KMS-11 (cell line): ENCODE measurements around the gene PLAC9.

Experiments
- H2AFZ ChIP-seq: fragments of 200-600 bp; sonication (generic); 2 replicates; pipeline ENCODE4 v1.6.1; 2016; ENCODE audit warnings: antibody characterized with exemption, mixed run types, low read depth
- H3K27ac ChIP-seq: fragments of 200-600 bp; sonication (generic); 2 replicates; pipeline ENCODE4 v1.6.1; 2016; ENCODE audit warnings: mild to moderate bottlenecking, mixed run types
- H3K27me3 ChIP-seq: fragments of 200-600 bp; sonication (generic); 2 replicates; pipeline ENCODE4 v1.6.1; 2017; ENCODE audit warnings: mild to moderate bottlenecking, low read depth, mixed run types, moderate library complexity; ENCODE audit not compliant: insufficient read depth
- H3K36me3 ChIP-seq: fragments of 200-600 bp; sonication (generic); 2 replicates; pipeline ENCODE4 v1.6.1; 2017; ENCODE audit warnings: mild to moderate bottlenecking, mixed run types; ENCODE audit not compliant: insufficient read depth
- H3K4me1 ChIP-seq: fragments of 200-600 bp; sonication (generic); 2 replicates; pipeline ENCODE4 v1.6.1; 2016; ENCODE audit warnings: mild to moderate bottlenecking, low read depth, mixed run types; ENCODE audit not compliant: poor library complexity, severe bottlenecking
- H3K4me2 ChIP-seq: fragments of 200-600 bp; sonication (generic); 2 replicates; pipeline ENCODE4 v1.7.0; 2016; ENCODE audit warnings: mild to moderate bottlenecking, mixed run types
- H3K4me3 ChIP-seq: fragments of 200-600 bp; sonication (generic); IDR thresholded peaks from 2 replicates; pipeline ENCODE4 v1.6.1; 2017; ENCODE audit warnings: low read depth, low read length, mixed read lengths; ENCODE audit not compliant: insufficient read depth
- H3K79me2 ChIP-seq: fragments of 200-600 bp; sonication (generic); 2 replicates; pipeline ENCODE4 v1.6.1; 2016; ENCODE audit warnings: low read depth, mixed run types; ENCODE audit not compliant: insufficient read depth
- H3K9ac ChIP-seq: fragments of 200-600 bp; sonication (generic); 2 replicates; pipeline ENCODE4 v1.6.1; 2016; ENCODE audit warnings: mild to moderate bottlenecking, mixed run types
- H4K20me1 ChIP-seq: fragments of 200-600 bp; sonication (generic); 2 replicates; pipeline ENCODE4 v1.6.1; 2016; ENCODE audit warnings: mild to moderate bottlenecking, mixed run types; ENCODE audit not compliant: insufficient read depth
- TF ChIP-seq, protein P1 (sequence below): fragments of 200-600 bp; sonication (generic); conservative IDR thresholded peaks from 2 replicates; pipeline ENCODE4 v1.6.1; 2017; ENCODE audit warnings: low read depth, mild to moderate bottlenecking, antibody characterized with exemption, low read length, moderate library complexity, mixed read lengths

PLAC9 gene

DNA sequence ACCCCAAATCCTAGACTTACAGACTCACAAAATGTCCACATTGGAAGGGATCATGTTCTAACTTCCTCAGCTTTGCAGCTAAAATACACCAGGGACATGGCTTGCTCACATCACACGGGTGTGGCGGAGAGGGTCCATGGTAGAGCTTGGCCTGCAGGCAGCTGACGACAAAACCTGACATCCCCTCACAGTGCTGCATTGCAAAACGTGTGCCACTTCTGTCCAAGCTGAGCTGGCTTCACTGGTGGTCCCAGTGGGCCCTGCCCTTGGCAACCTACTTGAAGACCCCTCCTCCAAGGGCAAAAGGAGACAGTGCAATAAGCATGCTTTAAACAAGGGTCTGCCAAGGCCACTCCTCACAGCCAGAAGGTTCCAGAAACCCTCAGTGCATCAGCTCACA lies 50.9 kb downstream of the PLAC9 start:
- H3K9ac ChIP-seq = no peak overlapping the region
- no peaks in the 10 kb centered on the region for H3K27me3 ChIP-seq
- no peaks in the 10 kb centered on the region; the same call in 1 of the 2 replicates for H3K79me2 ChIP-seq
- H3K27ac ChIP-seq = no peak overlapping the region
- no peak overlapping the region for H2AFZ ChIP-seq
- TF ChIP-seq, protein P1, sequence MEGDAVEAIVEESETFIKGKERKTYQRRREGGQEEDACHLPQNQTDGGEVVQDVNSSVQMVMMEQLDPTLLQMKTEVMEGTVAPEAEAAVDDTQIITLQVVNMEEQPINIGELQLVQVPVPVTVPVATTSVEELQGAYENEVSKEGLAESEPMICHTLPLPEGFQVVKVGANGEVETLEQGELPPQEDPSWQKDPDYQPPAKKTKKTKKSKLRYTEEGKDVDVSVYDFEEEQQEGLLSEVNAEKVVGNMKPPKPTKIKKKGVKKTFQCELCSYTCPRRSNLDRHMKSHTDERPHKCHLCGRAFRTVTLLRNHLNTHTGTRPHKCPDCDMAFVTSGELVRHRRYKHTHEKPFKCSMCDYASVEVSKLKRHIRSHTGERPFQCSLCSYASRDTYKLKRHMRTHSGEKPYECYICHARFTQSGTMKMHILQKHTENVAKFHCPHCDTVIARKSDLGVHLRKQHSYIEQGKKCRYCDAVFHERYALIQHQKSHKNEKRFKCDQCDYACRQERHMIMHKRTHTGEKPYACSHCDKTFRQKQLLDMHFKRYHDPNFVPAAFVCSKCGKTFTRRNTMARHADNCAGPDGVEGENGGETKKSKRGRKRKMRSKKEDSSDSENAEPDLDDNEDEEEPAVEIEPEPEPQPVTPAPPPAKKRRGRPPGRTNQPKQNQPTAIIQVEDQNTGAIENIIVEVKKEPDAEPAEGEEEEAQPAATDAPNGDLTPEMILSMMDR = no peak
- H4K20me1 ChIP-seq = no peaks in the 10 kb centered on the region
- no peaks in the 10 kb centered on the region for H3K36me3 ChIP-seq
- peaks cover 9% of the 10 kb centered on the region for H3K4me1 ChIP-seq
- no peak overlapping the region for H3K4me3 ChIP-seq
- H3K4me2 ChIP-seq = no peak overlapping the region

DNA sequence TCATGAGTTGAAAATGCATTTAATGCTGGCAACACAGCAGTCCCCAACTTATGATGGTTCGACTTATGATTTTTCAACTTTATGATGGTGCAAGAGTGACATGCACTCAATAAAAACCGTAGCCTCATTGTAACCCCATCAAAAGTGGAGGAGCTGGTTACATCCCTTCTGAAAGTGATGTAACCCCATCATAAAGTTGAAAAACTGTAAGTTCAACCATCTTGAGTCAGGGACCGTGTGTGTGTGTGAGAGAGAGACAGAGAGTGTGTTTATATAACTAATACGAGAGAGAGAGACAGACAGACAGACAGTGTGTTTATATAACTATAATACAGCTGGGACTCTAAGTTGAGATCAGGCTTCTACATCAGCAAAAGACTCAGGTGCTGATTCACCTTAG lies 51.8 kb downstream of the PLAC9 start:
- Histone ChIP-seq H3K36me3 (no peaks in the 10 kb centered on the region), H3K4me3 (no peak overlapping the region), H4K20me1 (no peaks in the 10 kb centered on the region), H3K27ac (no peak overlapping the region), H3K9ac (no peak overlapping the region), H3K79me2 (no peaks in the 10 kb centered on the region; the same call in 1 of the 2 replicates), H3K4me1 (peaks cover 11% of the 10 kb centered on the region), H2AFZ (no peak overlapping the region), H3K27me3 (no peaks in the 10 kb centered on the region), H3K4me2 (no peak overlapping the region)
- TF ChIP-seq, protein P1 = no peak

DNA sequence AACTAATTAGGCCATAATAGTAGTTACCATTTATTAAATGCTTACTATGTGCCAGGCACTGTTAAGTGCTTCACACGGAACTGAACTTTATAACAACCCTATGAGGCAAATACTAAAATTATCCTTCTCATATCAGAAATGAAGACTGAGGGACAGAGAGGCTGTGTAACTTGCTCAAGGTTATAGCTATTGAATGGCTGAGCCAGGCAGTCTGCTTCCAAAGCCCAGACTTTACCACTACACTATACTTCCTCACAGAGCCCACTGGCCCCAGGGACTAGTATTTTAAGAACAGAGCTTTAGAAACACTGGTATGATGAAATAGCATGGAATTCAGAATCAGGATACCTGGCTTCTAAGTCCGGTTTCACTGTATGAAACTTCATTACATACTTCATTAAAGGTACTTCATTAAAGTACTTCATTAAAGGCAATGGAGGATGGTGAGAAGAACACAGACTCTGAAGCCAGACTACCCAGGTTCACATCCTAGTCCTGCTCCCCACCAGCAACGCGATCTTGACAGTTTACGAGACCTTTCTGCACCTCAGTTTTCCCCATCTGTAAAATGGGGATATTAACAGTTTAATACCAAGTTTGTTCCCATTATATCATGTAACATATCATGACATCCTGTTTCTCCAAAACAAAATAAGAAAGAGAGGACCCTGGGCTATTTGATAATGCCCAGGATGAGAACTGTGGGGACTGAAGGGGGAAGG lies 53.2 kb downstream of the PLAC9 start:
- H3K27me3 ChIP-seq = no peaks in the 10 kb centered on the region
- no peak overlapping the region for H3K27ac ChIP-seq
- H3K4me1 ChIP-seq = peaks cover 11% of the 10 kb centered on the region
- no peak overlapping the region for H3K9ac ChIP-seq
- H3K79me2 ChIP-seq = peaks cover 5% of the 10 kb centered on the region; the same call in 1 of the 2 replicates
- no peak overlapping the region for H2AFZ ChIP-seq
- no peaks in the 10 kb centered on the region for H4K20me1 ChIP-seq
- TF ChIP-seq, protein P1 = no peak
- H3K4me2 ChIP-seq = no peak overlapping the region
- H3K4me3 ChIP-seq = no peak overlapping the region
- H3K36me3 ChIP-seq = no peaks in the 10 kb centered on the region

DNA sequence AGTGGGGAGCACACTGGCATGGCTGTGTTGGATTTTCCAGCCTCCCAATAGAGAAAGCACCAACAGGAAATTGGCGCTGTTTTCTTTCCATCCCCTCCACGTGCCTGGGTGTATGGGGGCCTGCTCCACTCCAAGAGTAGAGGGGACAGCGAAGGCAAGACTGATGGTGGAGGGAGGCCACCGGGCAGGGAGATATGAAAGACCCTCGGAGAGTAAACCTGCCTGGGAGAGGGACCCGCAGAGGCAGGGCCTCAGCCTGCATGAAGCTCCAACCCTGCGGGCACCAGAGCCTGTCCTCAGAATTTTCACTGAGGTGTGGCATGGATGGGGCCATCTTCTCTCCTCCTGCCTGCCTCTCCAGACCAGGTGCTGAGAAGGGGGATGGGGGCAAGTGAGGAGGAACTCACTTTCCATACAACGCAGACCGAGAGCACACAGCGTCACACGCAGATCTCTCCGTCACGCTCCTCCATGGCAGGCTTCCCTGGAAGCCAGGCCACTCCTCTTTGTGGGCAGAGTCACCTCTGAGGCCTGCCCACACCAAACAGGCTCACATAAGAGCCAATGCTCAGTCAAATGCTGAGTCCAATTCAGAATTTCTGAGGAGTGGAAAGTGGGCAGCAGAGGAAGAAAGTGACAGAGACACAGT lies 54.0 kb downstream of the PLAC9 start:
- peaks cover 5% of the 10 kb centered on the region; the same call in 1 of the 2 replicates for H3K79me2 ChIP-seq
- no peak overlapping the region for H3K9ac ChIP-seq
- no peaks in the 10 kb centered on the region for H3K36me3 ChIP-seq
- H3K4me1 ChIP-seq = peaks cover 11% of the 10 kb centered on the region
- no peaks in the 10 kb centered on the region for H4K20me1 ChIP-seq
- H3K27ac ChIP-seq = no peak overlapping the region
- H3K4me2 ChIP-seq = no peak overlapping the region
- H3K4me3 ChIP-seq = no peak overlapping the region
- no peaks in the 10 kb centered on the region for H3K27me3 ChIP-seq
- no peak overlapping the region for H2AFZ ChIP-seq
- TF ChIP-seq, protein P1 = no peak
